HG03060 (cell line): ENCODE results near the gene RRH.
"Not testable (repeated sequence)": the region's sequence is repeated elsewhere in the genome, so short reads cannot be mapped to it uniquely, and the experiment has no call there.

Experiments used
- ATAC-seq: cut with Tn5 transposase; IDR thresholded peaks from one replicate; pipeline ENCODE4 v1.9.1; 2021; ENCODE audit warnings: low read depth, moderate number of reproducible peaks; ENCODE audit not compliant: unreplicated experiment

Gene RRH, protein sequence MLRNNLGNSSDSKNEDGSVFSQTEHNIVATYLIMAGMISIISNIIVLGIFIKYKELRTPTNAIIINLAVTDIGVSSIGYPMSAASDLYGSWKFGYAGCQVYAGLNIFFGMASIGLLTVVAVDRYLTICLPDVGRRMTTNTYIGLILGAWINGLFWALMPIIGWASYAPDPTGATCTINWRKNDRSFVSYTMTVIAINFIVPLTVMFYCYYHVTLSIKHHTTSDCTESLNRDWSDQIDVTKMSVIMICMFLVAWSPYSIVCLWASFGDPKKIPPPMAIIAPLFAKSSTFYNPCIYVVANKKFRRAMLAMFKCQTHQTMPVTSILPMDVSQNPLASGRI

DNA sequence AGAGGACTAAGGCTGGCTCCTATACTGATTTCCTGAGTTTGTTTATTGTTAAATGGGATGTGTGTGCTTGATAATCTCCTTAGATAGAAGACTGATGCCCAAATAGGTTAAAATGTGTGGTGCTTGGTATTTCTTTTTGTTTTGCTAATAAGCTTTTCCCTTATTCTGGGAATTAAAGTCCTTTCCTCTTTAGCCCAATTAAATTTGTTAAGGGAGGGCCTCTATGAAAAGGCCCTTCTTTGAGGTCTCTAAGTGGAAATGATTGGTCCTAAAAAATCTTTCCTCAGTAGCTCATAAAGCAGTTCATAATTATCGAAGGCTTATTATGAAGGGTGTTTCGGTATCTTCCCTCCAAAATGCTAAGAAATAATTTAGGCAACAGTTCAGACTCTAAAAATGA lies at the start of gene RRH:
TSS of gene RRH (plus strand) at position 301 of the 400 bp plus-strand sequence. CDS start at position 357, 56 bp downstream.
- ATAC-seq = no peak

DNA sequence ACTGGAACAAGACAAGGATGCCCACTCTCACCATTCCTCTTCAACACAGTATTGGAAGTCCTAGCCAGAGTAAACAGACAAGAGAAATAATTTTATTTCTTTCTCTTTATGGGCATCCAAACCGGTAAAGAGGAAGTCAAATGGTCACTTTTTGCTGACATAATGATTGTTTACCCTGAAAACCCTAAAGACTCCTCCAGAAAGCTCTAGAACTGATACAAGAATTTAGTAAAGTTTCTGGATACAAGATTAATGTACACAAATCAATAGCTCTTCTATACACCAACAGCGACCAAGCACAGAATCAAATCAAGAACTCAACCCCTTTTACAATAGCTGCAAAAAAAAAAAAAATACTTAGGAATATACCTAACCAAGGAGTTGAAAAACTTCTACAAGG lies 45.7 kb upstream of the RRH start:
- not testable (repeated sequence) for ATAC-seq

DNA sequence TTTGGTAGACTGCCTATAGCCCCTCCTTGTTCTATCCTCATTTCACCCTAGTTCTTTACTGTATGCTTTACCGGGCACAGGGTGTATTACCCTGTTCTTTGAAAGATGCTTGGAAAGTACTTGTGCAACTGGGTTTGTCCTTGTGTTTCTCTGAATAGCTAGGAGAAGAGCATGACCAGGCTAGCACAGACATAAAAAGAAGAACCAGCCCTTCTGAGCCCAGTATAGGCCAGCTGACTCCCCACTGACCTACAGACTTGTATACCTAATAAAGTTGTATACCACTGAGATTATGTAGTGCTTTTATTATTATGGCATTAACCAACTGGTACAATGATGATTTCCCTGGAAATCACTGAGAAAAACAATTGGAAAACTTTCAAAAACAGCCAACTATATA lies 40.9 kb upstream of the RRH start:
- no peak for ATAC-seq

DNA sequence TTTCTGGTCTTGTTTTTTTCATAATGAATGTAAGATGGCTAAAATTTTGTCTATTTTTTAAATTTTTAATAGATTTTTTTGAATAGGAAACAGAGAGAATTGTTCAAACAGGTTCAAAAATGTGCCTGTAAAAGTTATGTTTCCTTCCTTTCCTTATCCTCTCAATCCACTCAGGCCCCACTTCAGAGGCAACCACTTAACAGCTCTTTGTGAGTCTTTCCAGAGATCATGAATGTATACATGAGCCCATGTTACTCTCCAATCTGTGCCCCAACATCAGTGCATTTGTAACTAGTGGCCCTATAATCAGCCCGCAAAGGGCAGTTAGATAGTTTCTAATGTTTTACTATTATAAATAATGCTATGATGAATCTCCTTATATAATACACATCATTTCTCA lies 40.0 kb upstream of the RRH start:
- ATAC-seq = no peak

DNA sequence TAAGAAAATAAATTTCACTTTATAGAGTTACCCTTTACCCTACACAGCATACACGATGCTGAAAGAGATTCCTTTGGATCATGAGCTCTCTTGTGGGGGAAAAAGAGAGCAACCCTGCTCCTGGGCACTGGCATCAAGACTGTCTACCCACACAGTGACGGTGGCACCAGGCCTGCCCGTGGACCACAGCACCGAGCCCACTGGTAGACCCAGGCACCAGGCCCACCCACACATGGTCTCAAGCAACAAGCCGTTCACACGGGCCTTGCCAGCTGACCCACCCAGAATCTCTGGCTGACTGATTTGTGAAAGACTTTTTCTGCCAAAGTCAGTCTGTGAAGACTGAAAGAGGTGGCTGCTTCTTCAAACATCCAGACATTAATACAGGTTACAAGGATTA lies 32.7 kb upstream of the RRH start:
- ATAC-seq = no peak

DNA sequence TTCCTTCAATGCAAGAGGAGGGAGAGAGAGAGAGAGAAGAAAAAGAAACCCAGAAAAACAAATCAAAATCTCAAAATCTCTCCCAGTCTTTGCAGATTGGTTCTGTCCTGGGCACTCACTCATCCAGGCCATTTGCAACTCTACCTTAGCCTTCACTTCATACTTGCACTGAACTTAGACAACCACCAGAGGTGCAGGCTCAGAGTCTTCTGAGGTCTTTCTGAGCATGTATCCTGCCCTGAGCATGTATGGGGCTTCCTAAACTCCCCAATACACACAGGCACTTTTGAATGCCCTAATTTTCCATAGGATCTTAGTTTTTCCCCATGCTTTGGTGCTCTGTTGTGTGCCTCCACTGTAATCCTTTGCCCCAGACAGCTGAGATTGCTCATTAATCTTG lies 28.9 kb upstream of the RRH start:
- ATAC-seq = no peak

DNA sequence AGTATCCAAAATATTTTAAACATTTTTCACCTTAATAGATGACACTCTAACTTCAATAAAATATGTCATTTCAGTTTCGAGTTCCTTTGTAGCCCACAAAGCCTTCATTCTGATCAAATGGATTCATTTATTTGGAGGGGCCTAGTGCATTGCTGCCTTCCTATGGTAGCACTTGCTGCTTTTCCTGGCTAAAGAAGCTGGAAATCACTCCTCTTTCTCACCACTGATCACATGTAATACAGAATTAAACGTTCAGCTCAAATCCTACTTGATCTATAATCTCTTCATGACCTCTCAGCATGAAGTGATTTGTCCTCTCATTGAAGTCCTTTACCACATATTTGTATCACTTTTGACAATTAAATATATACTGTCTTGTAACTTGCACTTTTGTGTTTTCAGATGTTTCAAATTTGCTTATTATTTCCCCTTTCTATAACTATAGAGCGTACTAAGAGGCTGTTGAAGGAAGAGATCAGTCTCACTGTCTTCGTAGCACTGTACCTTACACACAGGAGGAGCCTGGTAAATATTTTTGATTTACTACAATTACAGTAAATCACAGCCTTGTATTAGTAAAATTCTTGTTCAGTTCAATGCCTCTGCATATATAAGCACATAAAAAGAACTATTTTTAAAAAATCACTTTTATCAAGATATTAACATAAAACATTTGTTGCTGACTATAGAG lies 26.5 kb upstream of the RRH start:
- no peak for ATAC-seq

DNA sequence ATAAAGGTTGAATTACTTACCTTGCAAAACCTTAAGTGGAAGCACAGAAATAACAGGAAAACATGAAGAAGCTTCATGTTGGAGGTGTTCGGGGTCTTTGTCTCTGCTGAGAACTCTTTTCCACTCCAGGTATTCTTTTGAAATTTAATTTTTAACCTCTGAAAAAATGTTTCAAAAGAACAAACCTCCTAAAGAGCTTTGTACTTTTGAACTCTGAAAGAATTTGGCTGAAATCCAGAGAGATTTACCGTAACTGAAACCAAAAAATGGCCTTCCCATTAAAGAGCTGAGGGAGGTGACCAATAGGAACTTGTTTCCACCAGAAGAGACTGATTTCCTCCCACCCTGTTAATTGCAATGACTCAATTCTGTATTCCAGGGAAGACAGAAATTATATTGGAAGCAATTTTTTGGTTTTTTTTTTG lies 25.9 kb upstream of the RRH start, which contains the start of gene CFI:
TSS of gene CFI (minus strand) at position 105 of the 425 bp plus-strand sequence. CDS start at position 77, 28 bp downstream.
- no peak for ATAC-seq

DNA sequence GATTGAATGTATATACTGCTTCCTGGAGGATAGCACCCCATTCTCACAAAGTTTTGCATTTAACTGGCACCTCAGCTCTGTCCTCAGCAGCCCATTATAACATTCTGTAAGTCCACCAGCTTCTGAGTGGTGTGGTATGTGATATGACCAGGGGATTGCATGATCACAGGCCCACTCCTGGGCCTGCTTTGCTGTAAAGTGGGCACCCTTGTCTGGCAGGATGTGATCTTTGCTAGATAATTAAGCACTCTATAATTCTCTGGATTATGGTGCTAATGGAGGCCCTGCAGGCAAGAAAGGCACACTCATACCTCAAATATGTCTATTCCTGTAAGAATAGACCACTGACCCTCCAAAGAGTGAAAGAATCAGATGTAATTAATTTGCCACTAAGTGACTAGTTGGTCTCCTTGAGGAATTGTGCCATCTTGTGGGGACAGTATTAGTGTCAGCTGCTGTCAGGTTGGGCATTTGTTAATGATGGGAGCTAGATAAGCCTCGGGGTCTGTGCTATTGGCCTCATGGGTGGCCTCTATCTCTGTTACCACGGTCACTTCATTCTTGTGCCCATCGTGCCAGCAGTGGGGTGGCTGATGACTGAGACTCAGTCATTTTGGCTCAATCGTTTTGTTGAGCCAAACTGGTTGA lies 23.7 kb upstream of the RRH start:
- no peak for ATAC-seq

DNA sequence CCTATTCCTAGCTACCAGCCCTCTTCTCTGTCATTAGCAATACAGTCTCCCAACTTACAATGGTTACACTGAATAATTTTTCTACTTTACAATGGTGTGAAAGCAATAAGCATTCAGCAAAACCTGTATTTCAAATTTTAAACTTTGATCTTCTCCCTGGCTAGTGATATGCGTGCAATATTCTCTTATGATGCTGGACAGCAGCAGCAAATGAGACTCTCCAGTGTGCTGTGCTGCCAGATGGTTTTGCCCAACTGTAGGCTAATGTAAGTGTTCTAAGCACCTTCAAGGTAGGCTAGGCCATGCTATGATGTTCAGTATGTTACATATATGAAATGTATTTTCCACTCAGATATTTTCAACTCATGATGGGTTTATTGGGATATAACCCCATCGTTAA lies 18.1 kb upstream of the RRH start:
- no peak for ATAC-seq

DNA sequence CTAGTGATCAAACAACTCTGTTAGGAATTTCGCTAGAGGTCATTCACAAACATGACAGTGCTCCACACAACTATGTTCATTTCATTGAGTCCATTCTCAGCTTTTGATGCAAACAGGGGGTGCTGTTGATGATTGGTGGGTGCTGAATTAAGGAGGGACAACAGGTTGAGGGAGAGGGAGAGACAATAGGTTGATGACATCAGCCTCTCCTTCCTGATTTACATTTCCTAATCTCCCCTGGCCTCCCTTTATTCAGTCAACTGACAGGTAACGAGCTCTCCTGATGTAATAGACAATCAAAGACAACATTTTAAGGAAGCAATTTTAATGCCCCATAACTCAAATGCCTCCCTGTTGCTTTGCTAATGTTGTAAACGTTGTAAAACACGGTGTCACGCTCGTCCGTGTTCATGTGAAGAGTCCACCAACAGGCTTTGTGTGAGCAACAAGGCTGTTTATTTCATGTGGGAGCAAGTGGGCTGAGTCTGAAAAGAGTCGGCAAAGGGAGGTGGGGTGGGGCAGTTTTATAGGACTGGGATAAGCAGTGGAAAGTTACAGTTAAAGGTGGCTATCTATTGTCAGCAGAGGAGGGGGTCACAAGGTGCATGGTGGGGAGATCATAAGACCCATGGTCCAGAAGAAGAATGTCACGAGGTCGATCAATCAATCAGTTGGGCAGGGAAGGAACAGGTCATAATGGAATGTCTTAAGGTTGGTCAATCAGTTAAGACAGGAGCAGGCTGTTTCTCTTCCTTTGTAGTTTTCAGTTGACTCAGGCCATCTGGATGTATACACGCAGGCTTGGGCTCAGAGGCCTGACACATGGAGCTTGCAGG lies 17.0 kb upstream of the RRH start:
- ATAC-seq = no peak

DNA sequence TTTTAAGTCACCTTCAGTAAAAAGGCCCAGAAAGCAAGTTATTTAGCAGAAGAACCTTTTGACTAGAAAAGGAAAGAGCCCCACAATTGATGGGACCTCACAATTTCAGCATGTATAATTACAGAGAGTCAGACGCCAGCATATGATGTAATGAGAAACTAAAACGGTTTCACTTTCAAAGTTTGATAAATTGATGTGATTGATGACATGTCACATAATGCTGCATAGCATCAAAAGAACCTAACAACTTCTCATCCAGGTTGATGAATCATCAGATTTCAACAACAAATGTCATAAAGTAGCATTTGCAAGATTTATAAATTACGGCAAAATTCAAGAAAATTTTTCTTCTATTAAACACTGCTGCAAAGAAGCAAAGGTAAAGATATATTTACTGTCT lies 16.1 kb upstream of the RRH start:
- no peak for ATAC-seq

DNA sequence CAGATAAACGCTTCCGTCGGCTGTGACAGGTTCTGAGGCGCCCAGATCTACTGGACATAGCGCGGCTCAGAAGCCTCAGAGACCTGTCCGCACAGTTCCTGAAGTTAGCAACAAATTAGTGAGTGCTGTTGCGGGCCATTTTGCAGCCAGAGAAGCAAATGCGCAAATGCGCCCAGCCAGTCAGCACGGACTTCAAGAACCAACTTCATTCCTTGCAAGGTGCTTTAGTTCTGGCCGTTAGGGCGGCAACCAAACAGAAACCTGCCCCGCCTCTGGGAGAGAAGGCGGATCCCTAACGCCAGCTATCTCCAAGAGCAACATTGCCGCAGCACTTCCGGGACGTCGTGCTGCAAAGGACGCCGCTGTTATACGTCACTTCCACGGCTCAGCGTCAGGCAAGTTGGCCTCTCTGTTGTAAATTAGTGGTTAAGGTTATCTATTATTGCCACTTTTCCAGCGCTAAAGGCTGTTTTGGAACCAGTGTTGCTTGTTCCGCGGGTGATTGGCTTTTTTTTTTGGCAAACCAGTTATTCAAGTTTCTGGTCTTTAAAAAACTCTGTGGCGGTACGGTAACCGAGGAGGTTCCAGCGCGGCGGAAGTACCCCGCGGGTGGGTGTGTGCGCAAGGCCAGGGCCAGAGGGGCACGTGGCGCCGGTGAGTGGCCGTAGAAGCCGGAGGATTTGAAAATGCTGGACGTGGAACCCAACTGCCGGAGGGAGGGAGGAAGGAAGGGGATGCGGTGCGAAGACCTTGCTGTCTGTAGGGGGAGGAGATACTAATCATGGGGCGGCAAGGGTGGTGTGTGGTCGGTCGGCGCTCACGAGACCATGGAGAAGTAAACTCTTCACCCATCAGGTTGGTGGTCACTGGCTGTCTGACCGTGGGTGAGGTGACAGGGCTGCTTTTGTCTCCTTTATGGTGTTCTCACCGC lies 12.4 kb upstream of the RRH start, which contains the start of gene GAR1:
TSS of gene GAR1 (plus strand) at position 612 of the 931 bp plus-strand sequence. CDS start 403 bp downstream, outside the sequence.
- peak; percentile 97 for ATAC-seq

DNA sequence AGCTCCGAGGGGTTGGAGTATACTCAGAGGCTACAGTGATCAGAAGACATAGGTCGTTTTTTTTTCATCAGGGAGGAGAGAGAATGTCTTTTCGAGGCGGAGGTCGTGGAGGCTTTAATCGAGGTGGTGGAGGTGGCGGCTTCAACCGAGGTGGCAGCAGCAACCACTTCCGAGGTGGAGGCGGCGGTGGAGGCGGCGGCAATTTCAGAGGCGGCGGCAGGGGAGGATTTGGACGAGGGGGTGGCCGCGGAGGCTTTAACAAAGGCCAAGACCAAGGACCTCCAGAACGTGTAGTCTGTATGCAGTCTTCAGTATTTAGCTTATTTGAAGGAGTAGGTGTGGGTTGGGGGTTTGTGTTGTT lies 11.7 kb upstream of the RRH start:
- ATAC-seq = no peak

DNA sequence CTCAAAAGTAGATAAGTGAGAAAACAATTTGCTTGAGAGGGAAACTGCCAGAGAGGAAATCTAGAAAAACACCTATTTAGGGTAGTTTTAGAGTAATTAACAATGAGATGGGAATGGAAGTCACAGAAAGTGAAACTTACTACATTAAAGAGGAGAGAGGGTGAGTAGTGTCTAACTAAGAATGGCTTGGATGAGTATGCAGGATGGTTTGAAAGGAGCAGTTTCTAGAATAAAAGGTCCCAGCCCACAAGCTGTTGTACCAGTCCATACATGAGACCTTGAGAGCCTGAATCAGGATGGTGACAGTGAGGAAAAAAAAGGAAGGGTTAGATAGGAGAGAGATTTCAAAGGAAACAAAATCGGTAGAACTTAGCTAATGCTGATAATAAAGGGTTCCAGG lies 10.9 kb upstream of the RRH start:
- ATAC-seq = no peak

DNA sequence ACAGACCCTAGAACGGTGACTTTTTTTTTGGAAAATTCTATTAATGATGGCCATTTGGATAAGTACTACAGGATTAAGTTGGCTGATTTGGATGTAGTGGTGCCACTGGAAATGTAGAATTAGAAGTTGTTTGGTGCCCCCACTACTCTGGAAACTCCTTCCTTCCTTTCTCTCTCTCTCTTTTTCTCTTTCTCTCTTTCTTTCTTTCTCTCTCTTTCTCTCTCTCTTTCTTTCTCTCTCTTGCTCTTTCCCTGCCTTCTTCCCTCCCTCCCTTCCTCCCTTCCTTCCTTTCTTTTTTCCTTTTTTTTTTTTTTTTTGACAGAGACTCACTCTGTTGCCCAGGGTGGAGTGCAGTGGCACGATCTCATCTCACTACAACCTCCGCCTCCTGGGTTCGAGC lies 9.5 kb upstream of the RRH start:
- ATAC-seq = no peak

DNA sequence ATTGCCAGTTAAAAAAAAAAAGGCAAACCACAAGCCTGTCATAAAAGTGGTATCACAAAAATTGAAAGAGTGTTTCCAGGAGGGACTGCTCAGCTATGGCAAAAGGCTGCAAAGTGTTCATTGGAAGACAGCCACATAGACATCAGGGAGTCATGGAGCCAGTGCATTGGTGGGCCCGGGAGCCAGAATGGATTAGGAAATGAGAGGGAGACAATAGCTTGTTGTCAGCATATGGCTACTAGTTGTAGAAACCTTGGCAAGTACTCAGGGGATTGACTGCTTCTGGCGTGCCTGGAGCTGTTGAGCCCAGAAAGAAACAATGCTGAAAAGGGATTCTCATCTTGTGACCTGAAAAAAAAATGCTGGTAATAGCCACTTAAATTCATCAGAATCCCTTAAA lies 7.2 kb upstream of the RRH start:
- no peak for ATAC-seq

DNA sequence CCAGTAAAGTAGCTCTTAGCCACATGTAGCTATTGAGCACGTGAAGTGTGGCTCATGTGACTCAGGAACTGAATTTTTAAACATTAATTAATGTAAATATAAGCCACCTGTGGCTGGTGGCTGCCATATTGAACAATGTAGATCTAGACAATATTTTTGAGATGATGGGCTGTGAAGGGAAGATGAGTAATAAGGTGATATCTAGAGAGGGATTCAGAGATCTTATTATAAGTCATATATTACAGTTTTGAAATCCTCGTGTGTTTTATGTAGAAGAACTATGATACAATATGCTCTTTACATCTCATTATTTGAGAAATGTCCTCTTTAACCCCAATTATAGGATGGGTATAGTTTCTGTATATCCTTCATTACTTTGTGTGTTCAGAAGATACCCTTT lies 6.6 kb upstream of the RRH start:
- ATAC-seq = no peak

DNA sequence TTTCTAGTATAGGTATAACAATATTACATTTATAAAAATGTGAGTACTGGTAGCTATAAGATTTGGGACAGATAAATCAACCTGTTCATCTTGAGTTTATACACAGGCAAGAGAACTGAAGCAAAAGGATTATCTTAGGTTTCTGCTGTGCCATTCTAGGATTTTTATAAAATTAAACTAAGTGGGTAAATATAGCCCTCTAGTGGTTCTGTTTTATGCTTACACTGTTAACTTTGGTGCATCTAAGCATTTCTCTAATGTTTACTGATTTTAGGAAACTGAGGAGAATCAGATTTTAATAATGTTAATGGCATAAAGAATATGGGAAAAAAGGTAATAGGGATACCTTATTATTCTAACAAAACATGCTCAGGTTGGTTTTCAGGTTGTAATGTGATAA lies 1.1 kb upstream of the RRH start:
- ATAC-seq = no peak

DNA sequence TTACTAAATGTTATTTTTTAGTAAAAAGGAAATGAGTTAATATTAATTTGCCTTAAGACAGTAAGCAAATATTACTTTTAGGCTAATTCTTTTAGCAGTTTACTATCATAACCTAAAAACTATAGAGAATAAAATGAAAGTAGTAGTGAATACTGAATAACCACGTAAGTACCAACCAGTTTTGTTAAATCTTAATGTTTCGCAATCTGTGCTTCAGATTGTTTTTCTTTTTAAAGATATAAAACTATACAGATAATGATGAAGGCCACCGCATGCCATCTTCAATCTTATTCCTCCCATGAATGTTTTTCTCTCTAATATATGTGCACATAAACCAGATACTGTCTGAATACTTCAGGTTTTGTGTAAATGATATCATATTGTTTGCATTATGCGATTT lies 6.0 kb downstream of the RRH start:
- ATAC-seq = no peak
